K562 (cell line): ENCODE results near the gene ZSCAN12. TPM values are rescaled to one million over a fixed set of nuclear protein-coding genes. Genes with fewer than 3 reads are reported as not detected.

Source experiments
- ARID1B ChIP-seq: fragments of 450-650 bp; IDR thresholded peaks from 2 replicates; pipeline ENCODE4 v1.6.1; 2016; ENCODE audit warnings: antibody characterized with exemption, mild to moderate bottlenecking, inconsistent platforms
- BRD9 ChIP-seq: fragments of 450-650 bp; IDR thresholded peaks from 2 replicates; pipeline ENCODE4 v1.6.1; 2018; ENCODE audit warnings: low read depth; ENCODE audit not compliant: partially characterized antibody
- CBX3 ChIP-seq, 2 experiments: IDR thresholded peaks; 1 replicate in 1 of 2; 2 replicates in 1 of 2; pipeline ENCODE4 v1.6.1; 2012; ENCODE audit warnings: inconsistent platforms in 2 of 2, low read length in 2 of 2, borderline replicate concordance in 1 of 2, control low read depth in 1 of 2
- CEBPG ChIP-seq, 3 experiments: fragments of 200-800 bp in 1 of 3; sonication (Bioruptor generic) in 1 of 3; sonication (generic) in 1 of 3; formaldehyde crosslinking in 1 of 3; IDR thresholded peaks in 2 of 3; conservative IDR thresholded peaks in 1 of 3; 2 replicates each; pipeline versions ENCODE4 v1.6.1 to v1.8.0; 2016 to 2022; ENCODE audit warnings: missing compliant biosample characterization in 2 of 3, missing genetic modification characterization in 2 of 3, mild to moderate bottlenecking in 1 of 3, missing genetic modification reagents in 1 of 3
- CHD1 ChIP-seq: fragments of 200-600 bp; sonication (generic); IDR thresholded peaks from one replicate; pipeline ENCODE4 v1.6.1; 2012; ENCODE audit warnings: mild to moderate bottlenecking, moderate library complexity, low read length, inconsistent platforms
- CHD2 ChIP-seq: IDR thresholded peaks from 2 replicates; pipeline ENCODE4 v1.6.1; 2011; ENCODE audit warnings: low read depth, low read length
- E4F1 ChIP-seq: fragments of 250-450 bp; sonication (Bioruptor Pico); IDR thresholded peaks from 2 replicates; pipeline ENCODE4 v1.5.0; 2021; ENCODE audit warnings: mild to moderate bottlenecking, borderline replicate concordance
- HNRNPK ChIP-seq: fragments of 200-400 bp; formaldehyde crosslinking; IDR thresholded peaks from one replicate; pipeline ENCODE4 v1.6.1; 2018; ENCODE audit warnings: mild to moderate bottlenecking, low read depth, low read length; ENCODE audit not compliant: poor library complexity, severe bottlenecking
- NFXL1 ChIP-seq: fragments of 450-650 bp; formaldehyde crosslinking; IDR thresholded peaks from 2 replicates; pipeline ENCODE4 v1.4.0; 2021; ENCODE audit warnings: mild to moderate bottlenecking
- PURB ChIP-seq: sonication (generic); formaldehyde crosslinking; IDR thresholded peaks from 2 replicates; pipeline ENCODE4 v1.9.0; 2021; ENCODE audit warnings: low read depth, mild to moderate bottlenecking, missing genetic modification reagents
- RUNX1 ChIP-seq: sonication (generic); IDR thresholded peaks from 2 replicates; pipeline ENCODE4 v1.6.1; 2016; ENCODE audit warnings: antibody characterized with exemption, low read depth
- SMAD2 ChIP-seq: fragments of 150-350 bp; IDR thresholded peaks from 2 replicates; pipeline ENCODE4 v1.6.1; 2014; ENCODE audit warnings: low read depth, mild to moderate bottlenecking, low read length
- SMARCA4 ChIP-seq: fragments of 450-650 bp; IDR thresholded peaks from 2 replicates; pipeline ENCODE4 v1.6.1; 2016
- SUPT5H ChIP-seq: fragments of 450-650 bp; IDR thresholded peaks from 2 replicates; pipeline ENCODE4 v1.6.1; 2016
- TARDBP ChIP-seq: fragments of 450-650 bp; IDR thresholded peaks from 2 replicates; pipeline ENCODE4 v1.6.1; 2016
- ZBTB1 ChIP-seq: sonication (generic); formaldehyde crosslinking; IDR thresholded peaks from 2 replicates; pipeline ENCODE4 v1.8.1; 2023; ENCODE audit warnings: missing genetic modification reagents, low read depth, mild to moderate bottlenecking, borderline replicate concordance
- ZBTB9 ChIP-seq: fragments of 450-650 bp; formaldehyde crosslinking; IDR thresholded peaks from 2 replicates; pipeline ENCODE4 v1.4.0; 2020; ENCODE audit warnings: mild to moderate bottlenecking, moderate library complexity
- ZFP36 ChIP-seq: fragments of 150-350 bp; IDR thresholded peaks from 2 replicates; pipeline ENCODE4 v1.6.1; 2018; ENCODE audit warnings: low read length, low read depth; ENCODE audit not compliant: partially characterized antibody
- polyA plus RNA-seq, 8 experiments: library from polyadenylated mRNA; depleted of rRNA in 4 of 8; stranded (reverse) in 5 of 8; unstranded in 3 of 8; fragments of >200 nt; fragmentation: Nextera tagmentation in 2 of 8; fragmentation: Illumina TruSeq in 1 of 8; extraction: Ambion mirVana in 2 of 8; extraction: Trizol in 1 of 8; gene quantifications; 2 replicates each; pipeline versions ENCODE4 v1.2.1 to v1.2.3, GENCODE V29; 2011 to 2014; ENCODE audit warnings: inconsistent platforms in 1 of 8, missing spikeins in 1 of 8
- total RNA-seq, 7 experiments: library from RNA; depleted of rRNA in 6 of 7; stranded (reverse); fragments of >200 nt in 6 of 7; fragmentation: Illumina TruSeq in 2 of 7; extraction: Trizol in 2 of 7; gene quantifications; 2 replicates each; pipeline versions ENCODE4 v1.2.1 to v1.2.3, GENCODE V29; 2011 to 2021; ENCODE audit warnings: low replicate concordance in 1 of 7
- TF ChIP-seq, protein P1 (sequence below): sonication (generic); formaldehyde crosslinking; IDR thresholded peaks from 2 replicates; pipeline ENCODE4 v1.5.0; 2020; ENCODE audit warnings: missing genetic modification reagents
- TF ChIP-seq, protein P2 (sequence below): sonication (generic); formaldehyde crosslinking; IDR thresholded peaks from 2 replicates; pipeline ENCODE4 v1.8.1; 2023; ENCODE audit warnings: mild to moderate bottlenecking, missing genetic modification reagents
- TF ChIP-seq, protein P3 (sequence below): conservative IDR thresholded peaks from 2 replicates; pipeline ENCODE4 v1.6.1; 2011; ENCODE audit warnings: low read depth, mild to moderate bottlenecking, low read length; ENCODE audit not compliant: control insufficient read depth

The ZSCAN12 gene
- total and polyA plus RNA-seq, 9 of the 15 experiments (the other 6 are each of a cell fraction or from before 2014, with no cell fraction given): 2.5 to 19.6 (median 12.5) TPM

DNA sequence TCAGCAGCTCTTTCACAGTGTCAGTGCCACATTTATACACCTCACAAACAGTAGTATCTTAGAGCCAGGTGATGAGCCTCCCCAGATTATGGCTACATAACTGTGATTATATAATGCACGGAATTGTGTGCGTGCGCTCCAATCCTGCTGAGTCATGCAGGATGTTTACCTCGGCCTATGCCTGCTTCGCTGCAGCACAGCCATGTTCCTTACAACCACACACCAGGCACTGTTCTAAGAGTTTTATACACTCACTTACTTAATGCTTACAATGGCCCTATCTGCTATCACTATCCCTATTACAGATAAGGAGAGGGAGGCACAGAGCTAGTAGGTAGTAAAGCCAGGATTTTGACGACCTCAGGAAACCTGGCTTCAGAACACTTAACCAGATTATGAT, 42.5 kb downstream of the ZSCAN12 start (continued):
- peak in 1 of 2 experiments; percentile 96; a peak in 1 of 3 replicates for TF ChIP-seq CBX3 (IDR thresholded peaks at IDR 0.05; ENCODE audit: borderline replicate concordance in 1 of 2, low read length in 2 of 2)
- TF ChIP-seq NFXL1 (CRISPR knock-in tag): no peak
- no peak for TF ChIP-seq SMARCA4
- peak; percentile 35 for TF ChIP-seq BRD9
- peak; percentile 60 for TF ChIP-seq ZFP36
- no peak for TF ChIP-seq ZBTB1
- peak; percentile 83; the same call in 1 of the 2 replicates for TF ChIP-seq ZBTB9 (CRISPR knock-in tag)
- TF ChIP-seq, protein P1, sequence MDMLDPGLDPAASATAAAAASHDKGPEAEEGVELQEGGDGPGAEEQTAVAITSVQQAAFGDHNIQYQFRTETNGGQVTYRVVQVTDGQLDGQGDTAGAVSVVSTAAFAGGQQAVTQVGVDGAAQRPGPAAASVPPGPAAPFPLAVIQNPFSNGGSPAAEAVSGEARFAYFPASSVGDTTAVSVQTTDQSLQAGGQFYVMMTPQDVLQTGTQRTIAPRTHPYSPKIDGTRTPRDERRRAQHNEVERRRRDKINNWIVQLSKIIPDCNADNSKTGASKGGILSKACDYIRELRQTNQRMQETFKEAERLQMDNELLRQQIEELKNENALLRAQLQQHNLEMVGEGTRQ (CRISPR knock-in tag): no peak
- TF ChIP-seq, protein P2, sequence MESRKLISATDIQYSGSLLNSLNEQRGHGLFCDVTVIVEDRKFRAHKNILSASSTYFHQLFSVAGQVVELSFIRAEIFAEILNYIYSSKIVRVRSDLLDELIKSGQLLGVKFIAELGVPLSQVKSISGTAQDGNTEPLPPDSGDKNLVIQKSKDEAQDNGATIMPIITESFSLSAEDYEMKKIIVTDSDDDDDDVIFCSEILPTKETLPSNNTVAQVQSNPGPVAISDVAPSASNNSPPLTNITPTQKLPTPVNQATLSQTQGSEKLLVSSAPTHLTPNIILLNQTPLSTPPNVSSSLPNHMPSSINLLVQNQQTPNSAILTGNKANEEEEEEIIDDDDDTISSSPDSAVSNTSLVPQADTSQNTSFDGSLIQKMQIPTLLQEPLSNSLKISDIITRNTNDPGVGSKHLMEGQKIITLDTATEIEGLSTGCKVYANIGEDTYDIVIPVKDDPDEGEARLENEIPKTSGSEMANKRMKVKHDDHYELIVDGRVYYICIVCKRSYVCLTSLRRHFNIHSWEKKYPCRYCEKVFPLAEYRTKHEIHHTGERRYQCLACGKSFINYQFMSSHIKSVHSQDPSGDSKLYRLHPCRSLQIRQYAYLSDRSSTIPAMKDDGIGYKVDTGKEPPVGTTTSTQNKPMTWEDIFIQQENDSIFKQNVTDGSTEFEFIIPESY: no peak
- no peak for TF ChIP-seq CHD2
- no peak for TF ChIP-seq HNRNPK
- 0 out of 2 replicates have a peak, but pooled peaks have one; percentile 26 for TF ChIP-seq ARID1B
- TF ChIP-seq, protein P3, sequence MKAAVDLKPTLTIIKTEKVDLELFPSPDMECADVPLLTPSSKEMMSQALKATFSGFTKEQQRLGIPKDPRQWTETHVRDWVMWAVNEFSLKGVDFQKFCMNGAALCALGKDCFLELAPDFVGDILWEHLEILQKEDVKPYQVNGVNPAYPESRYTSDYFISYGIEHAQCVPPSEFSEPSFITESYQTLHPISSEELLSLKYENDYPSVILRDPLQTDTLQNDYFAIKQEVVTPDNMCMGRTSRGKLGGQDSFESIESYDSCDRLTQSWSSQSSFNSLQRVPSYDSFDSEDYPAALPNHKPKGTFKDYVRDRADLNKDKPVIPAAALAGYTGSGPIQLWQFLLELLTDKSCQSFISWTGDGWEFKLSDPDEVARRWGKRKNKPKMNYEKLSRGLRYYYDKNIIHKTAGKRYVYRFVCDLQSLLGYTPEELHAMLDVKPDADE: no peak
- TF ChIP-seq CHD1: no peak
- TF ChIP-seq TARDBP: no peak
- TF ChIP-seq SMAD2: no peak
- TF ChIP-seq SUPT5H: no peak
- no peak for TF ChIP-seq RUNX1
- no peak for TF ChIP-seq PURB (CRISPR knock-in tag)
- no peak for TF ChIP-seq CEBPG (CRISPR knock-in tag; IDR thresholded peaks at IDR 0.05)
- no peak for TF ChIP-seq CEBPG (tag; conservative IDR thresholded peaks at IDR 0.05 in 1 of 2, IDR thresholded peaks at IDR 0.05 in 1 of 2)
- TF ChIP-seq E4F1 (CRISPR knock-in tag): no peak
